GM19463 (cell line): ENCODE data around the gene MRPL10.
"Not testable (repeated sequence)": the region's sequence is repeated elsewhere in the genome, so short reads cannot be mapped to it uniquely, and the experiment has no call there.

ENCODE experiments used
- ATAC-seq: cut with Tn5 transposase; IDR thresholded peaks from one replicate; pipeline ENCODE4 v1.9.1; 2021; ENCODE audit warnings: mild to moderate bottlenecking, moderate library complexity; ENCODE audit not compliant: unreplicated experiment

MRPL10 gene

DNA sequence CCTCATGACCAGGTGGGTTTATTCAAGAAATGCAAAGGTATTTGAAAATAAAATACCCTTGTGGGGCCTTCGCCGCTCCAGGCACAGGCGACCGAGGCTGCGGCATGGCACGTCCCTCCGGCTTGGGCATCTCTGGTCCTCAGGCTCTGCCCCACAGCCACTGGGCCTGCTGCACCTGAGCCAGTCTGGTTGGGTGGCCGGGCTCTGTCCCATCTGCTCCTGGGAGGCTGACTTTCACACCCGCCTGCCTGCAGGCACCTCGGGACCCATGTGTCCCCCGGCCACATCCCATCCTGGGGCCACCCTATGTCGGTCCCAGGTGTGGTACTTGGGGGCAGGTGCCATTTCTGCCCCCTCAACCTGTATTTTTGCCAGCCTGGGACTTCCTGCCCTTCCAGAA, 30.7 kb downstream of the MRPL10 start:
- ATAC-seq = no peak

DNA sequence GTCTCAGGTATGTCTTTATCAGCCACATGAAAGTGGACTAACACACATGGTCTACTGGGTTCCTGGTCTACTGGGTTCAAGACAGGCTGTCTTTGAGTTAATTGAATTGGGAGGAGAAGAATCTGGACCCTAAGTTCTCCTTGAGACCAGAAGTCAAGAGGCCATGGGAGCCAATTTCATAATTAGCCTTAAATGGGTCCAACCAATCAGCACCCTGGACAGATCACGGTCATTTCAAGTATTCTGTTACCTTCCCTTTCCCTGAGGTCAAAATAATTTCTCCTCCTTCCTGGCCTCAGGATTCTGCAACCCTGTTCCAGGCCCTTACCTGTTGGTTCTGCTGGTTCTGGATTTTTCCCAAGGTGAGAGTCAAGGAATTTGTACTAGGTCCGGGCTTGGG, 33.5 kb downstream of the MRPL10 start:
- ATAC-seq = no peak

DNA sequence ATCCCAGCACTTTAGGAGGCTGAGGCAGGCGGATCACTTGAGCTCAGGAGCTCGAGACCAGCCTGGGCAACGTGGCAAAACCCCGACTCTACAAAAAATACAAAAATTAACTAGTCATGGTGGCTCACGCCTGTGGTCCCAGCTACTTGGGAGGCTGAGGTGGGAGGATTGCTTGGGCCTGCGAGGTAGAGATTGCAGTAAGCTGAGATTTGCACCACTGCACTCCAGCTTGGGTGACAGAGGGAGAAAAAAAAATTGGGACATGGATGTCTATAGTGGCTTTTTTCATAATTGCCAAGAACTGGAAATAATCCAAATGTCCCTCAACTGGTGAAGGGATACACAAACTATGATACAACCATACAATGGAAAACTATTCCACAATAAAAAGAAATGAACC, 38.4 kb downstream of the MRPL10 start:
- ATAC-seq = no peak

DNA sequence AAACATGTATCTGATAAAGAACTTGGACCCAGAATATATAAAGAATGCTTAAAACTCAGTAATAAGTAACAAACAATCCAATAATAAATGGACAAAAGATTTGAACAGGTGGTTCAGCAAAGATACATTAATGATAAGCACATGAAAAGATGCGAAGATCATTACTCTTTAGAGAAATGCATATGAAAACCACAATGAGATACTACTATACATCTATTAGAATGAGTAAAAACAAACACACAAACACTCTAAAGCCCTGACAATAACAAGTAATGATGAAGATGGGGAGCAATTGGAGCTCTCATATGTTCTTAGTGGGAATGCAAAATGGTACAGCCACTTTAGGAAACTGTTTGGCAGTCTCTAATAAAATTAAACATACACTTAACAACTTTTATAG, 38.9 kb downstream of the MRPL10 start:
- no peak for ATAC-seq

DNA sequence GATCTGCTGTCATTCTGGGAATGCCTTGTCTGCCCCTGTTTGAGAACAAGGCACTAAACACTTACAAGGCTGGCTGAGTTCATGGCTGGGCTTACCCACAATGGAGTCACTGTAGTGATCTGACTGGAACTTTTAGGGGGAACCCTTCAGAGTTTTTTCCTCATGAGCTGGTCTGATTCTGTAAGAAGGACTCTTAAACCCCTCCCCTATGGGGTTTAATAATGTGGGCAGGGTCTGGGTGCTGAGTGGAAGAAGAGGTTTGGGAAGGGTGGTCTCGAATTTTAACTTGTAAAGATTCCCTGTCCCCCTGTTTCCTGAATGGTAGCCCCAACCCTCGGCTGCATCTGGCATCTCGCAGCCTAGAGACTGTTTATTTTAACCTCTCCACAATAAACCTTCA, 40.3 kb downstream of the MRPL10 start:
- ATAC-seq = no peak

DNA sequence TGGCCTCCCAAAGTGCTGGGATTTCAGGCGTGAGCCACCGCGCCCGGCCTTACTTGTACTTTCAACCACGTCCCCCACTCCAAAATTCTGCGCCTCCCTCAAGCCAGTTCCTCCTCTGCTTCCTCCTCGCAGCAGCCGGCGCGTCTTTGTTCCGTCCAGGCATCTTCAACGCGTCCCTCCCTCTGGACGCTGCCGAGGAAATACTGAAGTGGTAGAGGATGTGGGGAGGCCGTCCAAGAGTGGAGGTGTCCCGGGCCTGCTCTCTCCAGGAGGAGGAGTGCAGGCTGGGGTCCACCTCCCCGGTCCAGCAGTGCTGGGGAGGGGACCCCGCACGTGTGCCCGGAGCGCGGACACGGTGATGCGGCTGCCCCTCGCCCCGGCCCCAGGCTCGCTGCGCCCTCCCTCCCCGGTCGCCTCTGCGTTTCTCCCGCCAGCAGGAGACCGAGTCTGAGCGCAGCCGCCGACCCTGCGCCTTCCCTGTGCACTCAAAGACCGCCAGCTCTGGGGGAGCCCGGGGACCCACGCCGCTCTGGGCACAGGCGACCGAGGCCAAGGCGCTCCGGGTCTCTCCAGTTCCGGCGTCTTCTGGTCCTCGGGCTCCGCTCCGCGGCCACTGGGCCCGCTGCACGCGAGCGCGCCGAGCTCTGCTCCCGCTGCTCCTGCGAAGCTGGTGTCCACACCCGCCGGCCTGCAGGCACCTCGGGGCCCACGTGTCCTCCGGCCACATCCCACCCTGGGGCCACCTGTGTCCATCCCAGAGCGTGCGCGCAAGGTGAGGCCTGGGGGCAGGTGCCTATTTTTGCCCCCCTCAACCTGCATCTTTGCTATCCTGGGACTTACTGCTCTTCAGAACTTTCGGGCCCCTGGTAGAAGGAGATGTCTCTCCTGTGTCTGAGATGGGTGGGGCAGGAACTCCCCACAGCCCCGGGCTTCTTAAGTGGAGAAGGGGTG, 41.5 kb downstream of the MRPL10 start:
- ATAC-seq = no peak

DNA sequence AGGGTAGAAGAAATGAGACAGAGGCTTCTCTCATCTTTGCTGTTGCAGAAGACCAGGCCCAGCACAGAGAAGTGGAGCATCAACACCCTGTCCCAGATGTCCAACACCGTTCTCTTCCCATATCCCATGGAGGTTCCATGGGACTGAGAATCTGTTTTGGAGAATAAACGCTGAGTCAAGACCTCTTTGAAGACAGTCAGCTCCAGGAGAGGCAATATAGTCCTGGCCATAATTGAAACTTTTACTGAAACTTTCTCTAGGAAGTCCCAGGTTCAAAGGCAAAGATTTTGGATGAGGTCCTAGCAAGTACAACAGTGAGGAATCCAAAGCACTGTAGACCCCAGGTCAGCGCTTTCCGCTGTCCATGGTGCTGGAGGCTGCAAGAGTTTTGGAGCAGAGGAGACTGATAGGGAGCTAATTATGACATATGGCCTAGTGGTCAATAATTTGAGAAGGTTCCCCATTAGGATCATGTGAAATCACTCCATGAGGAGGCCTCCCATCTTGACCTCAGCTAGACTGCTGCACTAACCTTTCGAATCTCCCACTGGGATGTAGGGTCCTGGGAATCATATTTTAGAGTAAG, 45.7 kb downstream of the MRPL10 start:
- ATAC-seq = no peak

DNA sequence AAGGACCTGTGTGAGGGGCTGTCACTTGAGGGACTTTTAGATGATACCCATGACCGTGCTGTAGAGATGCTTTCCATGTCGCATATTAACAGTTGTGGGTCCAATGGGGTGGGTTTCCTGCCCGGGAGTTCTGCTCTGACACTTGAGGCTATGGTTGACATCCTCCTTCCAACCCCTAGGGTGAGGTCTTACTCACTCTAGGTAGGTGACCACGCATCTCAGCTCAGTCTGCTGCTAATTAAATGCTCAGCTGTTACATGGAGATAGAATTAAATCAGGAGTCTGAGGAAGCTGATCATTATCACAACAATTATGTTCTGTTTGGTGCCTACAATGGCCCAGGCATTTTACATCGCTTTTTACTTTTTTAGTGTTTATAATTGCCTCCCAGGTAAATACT, 49.9 kb downstream of the MRPL10 start:
- no peak for ATAC-seq

DNA sequence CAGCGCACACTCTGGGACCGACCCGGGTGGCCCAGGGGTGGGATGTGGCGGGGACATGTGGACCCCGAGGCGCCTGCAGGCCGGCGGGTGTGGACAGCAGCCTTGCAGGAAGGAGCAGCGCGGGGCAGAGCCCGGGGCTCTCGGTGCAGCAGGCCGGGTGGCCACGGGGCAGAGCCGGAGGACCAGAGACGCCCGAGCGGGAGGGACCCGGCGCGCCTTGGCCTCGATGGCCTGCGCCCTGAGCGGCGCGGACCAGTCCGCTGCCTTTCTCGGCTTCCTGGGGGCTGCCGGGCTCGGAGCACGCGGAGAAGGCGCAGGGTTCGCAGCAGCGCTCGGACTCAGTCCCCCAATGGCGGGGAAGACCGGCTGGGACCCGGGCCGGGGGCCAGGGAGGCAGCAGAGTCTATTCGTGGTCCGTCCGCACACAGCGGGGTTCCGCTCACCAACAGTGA, 53.1 kb downstream of the MRPL10 start:
- ATAC-seq = no peak

DNA sequence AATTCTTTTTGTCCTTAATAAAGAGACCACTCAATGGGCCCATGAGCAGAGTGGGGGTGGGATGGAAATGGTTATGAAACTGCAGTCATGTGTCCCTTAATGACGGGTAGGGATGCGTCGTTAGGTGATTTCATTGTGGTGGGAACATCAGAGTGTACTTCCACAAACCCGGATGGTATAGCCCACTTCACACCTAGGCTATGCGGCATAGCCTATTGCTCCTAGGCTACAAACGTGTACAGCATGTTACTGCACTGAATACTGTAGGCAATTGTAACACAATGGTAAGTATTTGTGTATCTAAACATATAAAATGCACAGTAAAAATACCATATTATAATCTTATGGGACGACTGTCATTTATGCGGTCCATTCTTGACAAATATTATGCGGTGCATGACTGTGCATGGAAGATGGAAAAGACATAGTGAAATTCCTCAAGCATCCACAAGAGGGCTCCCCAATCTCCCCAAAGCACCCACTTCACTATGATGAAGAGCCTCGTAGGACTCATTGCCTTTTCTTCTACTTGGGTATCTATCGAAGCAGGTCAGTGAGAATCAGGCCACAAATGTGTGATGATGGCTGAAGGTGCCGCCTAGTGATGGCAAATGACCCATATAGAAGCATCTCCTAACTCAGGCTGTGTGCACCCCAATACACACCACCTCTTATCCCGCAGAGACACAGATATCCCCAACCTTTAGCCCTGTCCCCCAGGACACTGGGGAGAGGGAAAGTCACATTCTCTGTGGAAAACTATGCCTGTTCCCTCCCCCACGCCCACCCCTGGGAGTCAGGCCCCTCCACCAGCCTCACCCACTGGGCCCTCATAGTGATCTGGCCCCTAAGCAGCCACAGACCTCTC, 54.8 kb downstream of the MRPL10 start:
- no peak for ATAC-seq

DNA sequence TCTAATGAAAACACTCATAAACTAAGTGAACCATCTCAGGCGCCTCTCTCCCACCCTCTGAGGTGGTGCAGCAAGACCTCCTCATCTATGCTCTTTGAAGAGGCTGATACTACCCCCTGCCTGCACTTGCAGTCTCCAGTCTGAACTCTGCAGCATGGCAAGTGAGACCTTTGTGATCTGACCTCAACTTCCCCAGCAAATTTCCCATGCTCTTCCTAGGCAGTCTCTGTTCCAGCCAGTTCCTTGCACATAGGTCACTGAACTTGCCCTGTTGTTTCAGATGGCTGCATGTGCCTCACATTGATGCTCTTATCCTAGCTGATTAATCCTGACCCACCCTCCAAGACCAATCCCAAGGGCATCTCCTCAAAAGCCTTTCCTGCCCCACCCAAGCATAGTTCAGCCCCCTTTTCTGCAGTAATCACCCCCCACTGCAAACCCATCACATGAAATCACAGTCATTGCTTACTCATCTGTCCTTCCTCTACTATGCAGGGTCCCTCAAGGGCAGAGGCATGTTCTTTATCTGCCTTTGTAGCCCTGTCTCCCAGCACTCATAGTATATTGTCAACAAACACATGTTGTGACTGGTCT, 56.3 kb downstream of the MRPL10 start:
- no peak for ATAC-seq

DNA sequence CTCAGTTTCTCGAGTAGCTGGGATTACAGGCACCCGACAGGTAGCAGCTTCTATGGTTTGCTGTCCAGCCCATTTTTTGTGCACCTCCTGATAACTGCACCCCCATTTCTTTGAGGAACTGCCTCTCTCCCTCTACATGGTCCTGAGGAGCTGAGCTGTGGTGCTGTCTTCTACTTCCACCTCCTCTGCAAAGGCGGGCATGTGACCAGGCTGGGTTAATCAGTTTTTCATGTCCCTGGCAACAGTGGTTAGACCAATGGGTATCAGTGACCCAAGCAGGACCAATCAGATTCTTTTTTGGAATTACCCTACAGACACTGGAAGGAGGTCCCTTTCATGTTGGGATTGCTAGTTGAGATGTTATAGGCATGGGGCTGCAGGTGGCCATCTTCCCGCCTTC, 57.0 kb downstream of the MRPL10 start:
- ATAC-seq = no peak

DNA sequence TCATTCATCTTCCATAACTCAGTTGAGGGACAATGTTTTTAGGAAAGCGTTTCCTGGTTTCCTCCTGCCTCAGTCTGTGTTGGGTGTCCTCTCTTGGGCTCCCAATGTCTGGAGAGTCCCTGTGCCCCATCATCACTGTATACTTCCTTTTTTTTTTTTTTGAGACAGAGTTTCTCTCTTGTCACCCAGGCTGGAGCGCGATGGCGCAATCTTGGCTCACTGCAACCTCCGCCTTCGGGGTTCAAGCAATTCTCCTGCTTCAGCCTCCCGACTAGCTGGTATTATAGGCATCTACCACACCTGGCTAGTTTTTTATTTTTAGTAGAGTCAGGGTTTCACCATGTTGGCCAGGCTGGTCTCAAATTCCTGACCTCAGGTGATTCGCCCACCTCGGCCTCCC, 57.7 kb downstream of the MRPL10 start:
- ATAC-seq = not testable (repeated sequence)
